PC-9 (cell line): ENCODE measurements around the gene B3GAT1.

ENCODE experiments used
- EZH2 ChIP-seq: fragments of 200-600 bp; sonication (generic); IDR thresholded peaks from 2 replicates; pipeline ENCODE4 v1.8.0; 2017; ENCODE audit warnings: antibody characterized with exemption, low read depth
- TF ChIP-seq, protein P1 (sequence below): fragments of 200-600 bp; sonication (generic); conservative IDR thresholded peaks from 2 replicates; pipeline ENCODE4 v1.6.1; 2017; ENCODE audit warnings: mixed run types, antibody characterized with exemption, mild to moderate bottlenecking, moderate library complexity

DNA sequence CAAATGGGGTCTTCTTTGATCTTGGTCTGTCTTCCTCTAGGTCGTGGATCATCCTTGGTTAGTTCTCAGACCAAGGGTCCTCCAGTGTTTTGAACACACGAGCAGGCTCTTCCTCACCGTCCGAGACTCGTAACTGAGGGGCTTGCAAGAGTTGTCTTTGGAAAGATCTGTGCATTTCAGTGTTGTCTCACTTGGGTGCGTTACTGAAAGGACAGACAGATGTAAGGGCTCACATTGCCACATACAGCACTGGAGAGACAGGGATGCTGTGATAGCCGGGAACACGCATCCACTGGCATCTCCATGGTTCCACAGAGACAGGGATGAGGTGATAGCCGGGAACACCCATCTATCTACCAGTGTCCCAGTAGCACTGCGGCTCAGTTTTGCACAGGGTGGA, 64.6 kb downstream of the B3GAT1 start:
- TF ChIP-seq, protein P1, sequence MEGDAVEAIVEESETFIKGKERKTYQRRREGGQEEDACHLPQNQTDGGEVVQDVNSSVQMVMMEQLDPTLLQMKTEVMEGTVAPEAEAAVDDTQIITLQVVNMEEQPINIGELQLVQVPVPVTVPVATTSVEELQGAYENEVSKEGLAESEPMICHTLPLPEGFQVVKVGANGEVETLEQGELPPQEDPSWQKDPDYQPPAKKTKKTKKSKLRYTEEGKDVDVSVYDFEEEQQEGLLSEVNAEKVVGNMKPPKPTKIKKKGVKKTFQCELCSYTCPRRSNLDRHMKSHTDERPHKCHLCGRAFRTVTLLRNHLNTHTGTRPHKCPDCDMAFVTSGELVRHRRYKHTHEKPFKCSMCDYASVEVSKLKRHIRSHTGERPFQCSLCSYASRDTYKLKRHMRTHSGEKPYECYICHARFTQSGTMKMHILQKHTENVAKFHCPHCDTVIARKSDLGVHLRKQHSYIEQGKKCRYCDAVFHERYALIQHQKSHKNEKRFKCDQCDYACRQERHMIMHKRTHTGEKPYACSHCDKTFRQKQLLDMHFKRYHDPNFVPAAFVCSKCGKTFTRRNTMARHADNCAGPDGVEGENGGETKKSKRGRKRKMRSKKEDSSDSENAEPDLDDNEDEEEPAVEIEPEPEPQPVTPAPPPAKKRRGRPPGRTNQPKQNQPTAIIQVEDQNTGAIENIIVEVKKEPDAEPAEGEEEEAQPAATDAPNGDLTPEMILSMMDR, result no peak
- no peak for TF ChIP-seq EZH2
